HepG2 (cell line): ENCODE results near the gene COX7A1. TPM values are rescaled to one million over a fixed set of nuclear protein-coding genes. Genes with fewer than 3 reads are reported as not detected.
A peak's percentile ranks its signal among the peaks of the same experiment; 100 is the strongest.

ENCODE experiments used
- BORCS8-MEF2B ChIP-seq: sonication (generic); formaldehyde crosslinking; IDR thresholded peaks from 2 replicates; pipeline ENCODE4 v1.8.0; 2022; ENCODE audit warnings: mild to moderate bottlenecking, missing genetic modification reagents
- DMAP1 ChIP-seq: IDR thresholded peaks from 2 replicates; pipeline ENCODE4 v1.6.1; 2016
- HMGXB3 ChIP-seq: sonication (generic); formaldehyde crosslinking; IDR thresholded peaks from 2 replicates; pipeline ENCODE4 v1.4.0; 2020; ENCODE audit warnings: missing genetic modification reagents, borderline replicate concordance
- HNF1A ChIP-seq, 2 experiments: sonication (generic) in 1 of 2; formaldehyde crosslinking in 1 of 2; IDR thresholded peaks; 2 replicates each; pipeline versions ENCODE4 v1.4.0 to v1.6.1; 2016 to 2020; ENCODE audit warnings: borderline replicate concordance in 1 of 2, low read depth in 1 of 2, mild to moderate bottlenecking in 1 of 2, missing genetic modification reagents in 1 of 2
- HNF4G ChIP-seq, 2 experiments: sonication (generic) in 1 of 2; formaldehyde crosslinking in 1 of 2; IDR thresholded peaks; 2 replicates each; pipeline versions ENCODE4 v1.4.0 to v1.6.1; 2011 to 2020; ENCODE audit warnings: borderline replicate concordance in 2 of 2, low read depth in 2 of 2, mild to moderate bottlenecking in 2 of 2, low read length in 1 of 2, missing genetic modification reagents in 1 of 2, moderate library complexity in 1 of 2
- JUN ChIP-seq: sonication (generic); formaldehyde crosslinking; IDR thresholded peaks from 2 replicates; pipeline ENCODE4 v1.4.0; 2020; ENCODE audit warnings: mild to moderate bottlenecking, missing genetic modification reagents
- PAX8 ChIP-seq: sonication (generic); formaldehyde crosslinking; IDR thresholded peaks from 2 replicates; pipeline ENCODE4 v1.8.0; 2022; ENCODE audit warnings: mild to moderate bottlenecking, missing genetic modification reagents, borderline replicate concordance
- REL ChIP-seq: sonication (generic); formaldehyde crosslinking; conservative IDR thresholded peaks from 2 replicates; pipeline ENCODE4 v1.8.0; 2022; ENCODE audit warnings: mild to moderate bottlenecking, missing genetic modification reagents, moderate library complexity
- SIX1 ChIP-seq: sonication (generic); formaldehyde crosslinking; IDR thresholded peaks from 2 replicates; pipeline ENCODE4 v1.4.0; 2020; ENCODE audit warnings: missing genetic modification reagents, borderline replicate concordance
- SP4 ChIP-seq: sonication (generic); formaldehyde crosslinking; IDR thresholded peaks from 2 replicates; pipeline ENCODE4 v1.8.1; 2023; ENCODE audit warnings: mild to moderate bottlenecking, missing genetic modification reagents
- ZFAT ChIP-seq: sonication (generic); formaldehyde crosslinking; conservative IDR thresholded peaks from 2 replicates; pipeline ENCODE4 v1.8.1; 2023; ENCODE audit warnings: missing genetic modification reagents, inconsistent platforms
- ZFP37 ChIP-seq: sonication (generic); formaldehyde crosslinking; IDR thresholded peaks from 2 replicates; pipeline ENCODE4 v1.4.0; 2020; ENCODE audit warnings: missing genetic modification reagents, borderline replicate concordance
- ZFX ChIP-seq: sonication (generic); formaldehyde crosslinking; IDR thresholded peaks from 2 replicates; pipeline ENCODE4 v1.4.0; 2020; ENCODE audit warnings: mild to moderate bottlenecking, low read depth, missing genetic modification reagents, moderate library complexity
- ZNF629 ChIP-seq: sonication (generic); formaldehyde crosslinking; conservative IDR thresholded peaks from 2 replicates; pipeline ENCODE4 v1.5.0; 2020; ENCODE audit warnings: missing genetic modification reagents
- ZNF703 ChIP-seq: sonication (generic); formaldehyde crosslinking; IDR thresholded peaks from 2 replicates; pipeline ENCODE4 v1.5.1; 2020; ENCODE audit warnings: missing genetic modification reagents, mild to moderate bottlenecking, moderate library complexity, borderline replicate concordance
- ZNF720 ChIP-seq: sonication (generic); formaldehyde crosslinking; IDR thresholded peaks from 2 replicates; pipeline ENCODE4 v1.4.0; 2020; ENCODE audit warnings: missing genetic modification reagents
- ZUFSP ChIP-seq: sonication (generic); formaldehyde crosslinking; IDR thresholded peaks from 2 replicates; pipeline ENCODE4 v1.9.0; 2021; ENCODE audit warnings: missing genetic modification reagents, mild to moderate bottlenecking, borderline replicate concordance
- polyA plus RNA-seq, 8 experiments: library from polyadenylated mRNA; depleted of rRNA in 3 of 8; stranded (reverse) in 7 of 8; unstranded in 1 of 8; fragments of >200 nt; fragmentation: Illumina TruSeq in 4 of 8; extraction: Trizol in 4 of 8; gene quantifications; 2 replicates each; pipeline versions ENCODE4 v1.2.1 to v1.2.3, GENCODE V29; 2011 to 2016; ENCODE audit warnings: low read depth in 4 of 8, missing spikeins in 1 of 8, mixed read lengths in 1 of 8; ENCODE audit not compliant: insufficient read depth in 1 of 8
- total RNA-seq, 5 experiments: library from RNA; depleted of rRNA; stranded (reverse); fragments of >200 nt; fragmentation: Illumina TruSeq; extraction: Trizol; gene quantifications; 2 replicates each; pipeline ENCODE4 v1.2.3, GENCODE V29; 2016; ENCODE audit warnings: low read depth in 1 of 5

The COX7A1 gene
- total and polyA plus RNA-seq, 2 of the 13 experiments (the other 11 are each of a cell fraction or from before 2014, with no cell fraction given): not detected

GRCh38 chr19:36139473-36140303, 12.6 kb downstream of the COX7A1 start, which contains the start of gene CAPNS1 (continued):
- TF ChIP-seq HNF4G (IDR thresholded peaks at IDR 0.05; ENCODE audit: borderline replicate concordance, low read depth, low read length): no peak
- peak; percentile 79 for TF ChIP-seq HNF4G (CRISPR knock-in tag; IDR thresholded peaks at IDR 0.05; ENCODE audit: borderline replicate concordance, low read depth)
- no peak for TF ChIP-seq ZUFSP (CRISPR knock-in tag)
- TF ChIP-seq HNF1A (IDR thresholded peaks at IDR 0.05; ENCODE audit: low read depth): peak; percentile 11; the same call in 1 of the 2 replicates
- TF ChIP-seq HNF1A (CRISPR knock-in tag; IDR thresholded peaks at IDR 0.05; ENCODE audit: borderline replicate concordance): peak; percentile 68; the same call in 1 of the 2 replicates
- TF ChIP-seq HMGXB3: peak; percentile 49; the same call in 1 of the 2 replicates
- TF ChIP-seq SIX1 (CRISPR knock-in tag): no peak
- 0 out of 2 replicates have a peak, but pooled peaks have one; percentile 8 for TF ChIP-seq ZNF629 (CRISPR knock-in tag)
- no peak for TF ChIP-seq ZFAT (CRISPR knock-in tag)
- TF ChIP-seq REL: 0 out of 2 replicates have a peak, but pooled peaks have one; percentile 33
- peak; percentile 92 for TF ChIP-seq ZFX (CRISPR knock-in tag)
- no peak for TF ChIP-seq ZNF703 (CRISPR knock-in tag)
- no peak for TF ChIP-seq PAX8
- peak; percentile 87; the same call in 1 of the 2 replicates for TF ChIP-seq BORCS8-MEF2B (CRISPR knock-in tag)
- no peak for TF ChIP-seq JUN (CRISPR knock-in tag)
- TF ChIP-seq DMAP1 (CRISPR knock-in tag): peak; percentile 75; the same call in 1 of the 2 replicates
- peak; percentile 90 for TF ChIP-seq SP4 (CRISPR knock-in tag)
- no peak for TF ChIP-seq ZNF720 (CRISPR knock-in tag)
- TF ChIP-seq ZFP37 (CRISPR knock-in tag): peak; percentile 12; the same call in 1 of the 2 replicates
